Activated B cell treated with CpG ODN at 0.5 μM for 24 hours (primary cell): ENCODE results near the gene ACSL1. TPM values are rescaled to one million over a fixed set of nuclear protein-coding genes. Genes with fewer than 3 reads are reported as not detected.

ENCODE experiments used
- ATAC-seq: fragments of 200-7000 bp; cut with Tn5 transposase; one replicate; pipeline ENCODE4 v1.10.0; 2021; ENCODE audit warnings: low read depth, mild to moderate bottlenecking, moderate library complexity
- CTCF ChIA-PET: fragments of 350-600 bp; sonication (Branson Sonifier 250); formaldehyde crosslinking; loops from one replicate; lab custom pipeline; 2021; ENCODE audit warnings: antibody characterized with exemption; lab: Charles Lee
- POLR2A ChIA-PET: fragments of 350-600 bp; sonication (Branson Sonifier 250); formaldehyde crosslinking; loops from one replicate; lab custom pipeline; 2021; ENCODE audit warnings: antibody characterized with exemption; lab: Charles Lee
- DNase-seq: peaks from one replicate; pipeline ENCODE4 v3.0.0; 2022
- H3K27ac Mint-ChIP-seq: one replicate; pipeline ENCODE4 v1.8.0; 2020; ENCODE audit warnings: mixed read lengths
- H3K27me3 Mint-ChIP-seq: one replicate; pipeline ENCODE4 v1.8.0; 2021; ENCODE audit warnings: mixed read lengths
- H3K36me3 Mint-ChIP-seq: one replicate; pipeline ENCODE4 v1.8.0; 2021; ENCODE audit warnings: low read depth, mixed read lengths
- H3K4me1 Mint-ChIP-seq: one replicate; pipeline ENCODE4 v1.8.0; 2021; ENCODE audit warnings: mixed read lengths
- H3K4me3 Mint-ChIP-seq: one replicate; pipeline ENCODE4 v1.8.0; 2020; ENCODE audit warnings: mild to moderate bottlenecking, mixed read lengths
- H3K9me3 Mint-ChIP-seq: one replicate; pipeline ENCODE4 v1.8.0; 2020; ENCODE audit warnings: mixed read lengths
- intact Hi-C: fragments of 100-400 bp; cut with micrococcal nuclease; formaldehyde crosslinking; loops from one replicate; pipeline ENCODE4 v1.15.1; 2024
- total RNA-seq: library from RNA; stranded (reverse); gene quantifications from 2 replicates; pipeline ENCODE4 v1.2.3, GENCODE V29; 2022
- TF ChIP-seq, protein P1 (sequence below): fragments of 200-600 bp; IDR thresholded peaks from one replicate; pipeline ENCODE4 v1.8.0; 2022; ENCODE audit warnings: antibody characterized with exemption, mild to moderate bottlenecking

ACSL1 gene
- total RNA-seq, 1 donor from 2014 or later, result 47.0 TPM

DNA sequence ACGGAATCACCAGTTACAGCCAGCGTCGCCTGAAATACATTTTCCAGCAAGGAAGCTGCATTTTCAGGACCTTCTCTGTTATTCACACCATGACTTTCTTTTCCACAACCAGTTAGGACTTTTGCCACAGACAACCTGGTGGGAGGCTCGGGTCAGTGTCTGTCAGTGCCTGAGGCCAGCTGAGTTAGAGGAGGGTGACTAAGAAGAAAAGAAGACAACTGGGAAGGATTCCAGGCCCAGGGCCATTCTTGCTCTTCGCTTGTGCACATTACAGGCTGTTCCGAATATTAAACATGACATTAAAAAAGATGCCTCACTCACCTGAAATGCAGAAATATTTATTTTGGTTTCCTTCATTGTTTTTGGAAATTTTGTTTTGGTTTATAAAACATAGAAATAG, 70.5 kb downstream of the ACSL1 start:
- DNase-seq, result no peak
- intact Hi-C loops, result no loop called here
- H3K4me3 Mint-ChIP-seq, result no peak overlapping the region
- no peaks in the 10 kb centered on the region for H3K27me3 Mint-ChIP-seq
- H3K36me3 Mint-ChIP-seq, result peaks cover 66% of the 10 kb centered on the region
- H3K4me1 Mint-ChIP-seq, result no peaks in the 10 kb centered on the region
- no peak overlapping the region for H3K27ac Mint-ChIP-seq
- no peaks in the 10 kb centered on the region for H3K9me3 Mint-ChIP-seq
- TF ChIP-seq, protein P1, sequence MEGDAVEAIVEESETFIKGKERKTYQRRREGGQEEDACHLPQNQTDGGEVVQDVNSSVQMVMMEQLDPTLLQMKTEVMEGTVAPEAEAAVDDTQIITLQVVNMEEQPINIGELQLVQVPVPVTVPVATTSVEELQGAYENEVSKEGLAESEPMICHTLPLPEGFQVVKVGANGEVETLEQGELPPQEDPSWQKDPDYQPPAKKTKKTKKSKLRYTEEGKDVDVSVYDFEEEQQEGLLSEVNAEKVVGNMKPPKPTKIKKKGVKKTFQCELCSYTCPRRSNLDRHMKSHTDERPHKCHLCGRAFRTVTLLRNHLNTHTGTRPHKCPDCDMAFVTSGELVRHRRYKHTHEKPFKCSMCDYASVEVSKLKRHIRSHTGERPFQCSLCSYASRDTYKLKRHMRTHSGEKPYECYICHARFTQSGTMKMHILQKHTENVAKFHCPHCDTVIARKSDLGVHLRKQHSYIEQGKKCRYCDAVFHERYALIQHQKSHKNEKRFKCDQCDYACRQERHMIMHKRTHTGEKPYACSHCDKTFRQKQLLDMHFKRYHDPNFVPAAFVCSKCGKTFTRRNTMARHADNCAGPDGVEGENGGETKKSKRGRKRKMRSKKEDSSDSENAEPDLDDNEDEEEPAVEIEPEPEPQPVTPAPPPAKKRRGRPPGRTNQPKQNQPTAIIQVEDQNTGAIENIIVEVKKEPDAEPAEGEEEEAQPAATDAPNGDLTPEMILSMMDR, result no peak
- no peak for ATAC-seq
- POLR2A ChIA-PET, result no interaction called here
- CTCF ChIA-PET, result no interaction called here

DNA sequence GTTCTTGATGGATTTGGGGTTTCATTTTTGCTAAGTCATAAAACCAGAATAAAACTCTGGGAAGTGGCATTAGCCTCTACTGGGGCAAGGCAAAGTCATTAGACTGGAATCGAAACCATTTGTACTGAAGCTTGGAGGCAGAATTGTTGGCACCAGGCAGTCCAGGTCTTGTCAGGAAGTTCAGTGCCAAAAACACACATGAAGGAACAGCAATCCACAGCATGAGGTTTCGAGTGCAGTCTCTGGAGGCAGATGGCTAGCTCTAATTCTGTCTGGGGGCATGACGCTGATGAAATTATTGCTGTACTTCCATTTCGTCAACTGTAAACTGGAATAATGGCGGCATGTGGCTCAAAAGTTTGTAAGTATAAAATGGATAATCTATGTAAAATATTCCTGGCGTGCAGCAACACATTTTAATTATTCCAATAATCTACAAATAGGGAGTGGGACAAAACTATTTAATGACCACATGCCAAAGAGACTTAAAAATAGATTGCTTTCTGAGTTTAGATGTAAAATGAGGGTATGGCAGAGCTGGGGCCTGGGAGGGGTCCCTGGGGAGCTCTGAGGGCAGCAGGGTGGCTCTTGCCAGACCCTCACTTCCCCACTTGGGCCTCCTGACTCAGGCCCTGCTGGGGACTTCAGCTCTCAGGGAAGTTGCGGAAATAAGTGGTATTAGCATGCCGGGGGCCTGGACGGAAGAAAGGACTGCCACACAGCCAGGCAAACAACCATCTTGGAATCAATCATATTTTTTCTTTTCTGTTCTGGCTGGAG, 73.1 kb downstream of the ACSL1 start:
- TF ChIP-seq, protein P1, result no peak
- Mint-ChIP-seq H3K27ac (no peak overlapping the region), H3K27me3 (no peaks in the 10 kb centered on the region), H3K4me3 (no peak overlapping the region), H3K4me1 (no peaks in the 10 kb centered on the region), H3K36me3 (peaks cover 48% of the 10 kb centered on the region), H3K9me3 (no peaks in the 10 kb centered on the region)
- ChIA-PET CTCF (no interaction called here), POLR2A (interaction anchor here (0.5 kb wide), 1 partner anchor 213 kb away, joined by 3 read pairs; no protein-coding TSS in a partner anchor)
- ATAC-seq (no peak), DNase-seq (no peak)
- intact Hi-C loops, result no loop called here

DNA sequence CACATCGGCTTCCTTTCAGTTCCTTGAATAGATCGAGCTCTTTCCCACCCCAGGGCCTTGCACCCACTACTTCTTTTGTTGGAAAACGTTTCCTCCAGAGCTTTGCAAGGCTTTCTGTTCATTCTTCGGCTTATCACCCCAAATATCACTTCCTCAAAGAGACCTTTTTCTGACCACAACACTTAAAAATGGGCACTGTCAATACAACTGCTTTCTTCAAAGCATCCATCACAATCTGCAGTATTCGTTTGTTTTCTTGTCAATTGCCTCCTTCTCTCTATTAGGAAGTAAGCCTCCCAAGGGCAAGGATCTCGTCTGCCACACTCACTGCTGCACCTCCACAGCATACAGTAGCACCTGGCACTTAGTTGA, 74.2 kb downstream of the ACSL1 start:
- no peak for ATAC-seq
- ChIA-PET CTCF (interaction anchor here (1.1 kb wide), 1 partner anchor 383 kb away, joined by 3 read pairs; no protein-coding TSS in a partner anchor), POLR2A (no interaction called here)
- no peak overlapping the region for H3K4me3 Mint-ChIP-seq
- H3K9me3 Mint-ChIP-seq, result no peaks in the 10 kb centered on the region
- TF ChIP-seq, protein P1, result no peak
- H3K36me3 Mint-ChIP-seq, result peaks cover 37% of the 10 kb centered on the region
- intact Hi-C loops, result no loop called here
- H3K4me1 Mint-ChIP-seq, result peaks cover 1% of the 10 kb centered on the region
- no peaks in the 10 kb centered on the region for H3K27me3 Mint-ChIP-seq
- DNase-seq, result no peak
- H3K27ac Mint-ChIP-seq, result no peak overlapping the region

DNA sequence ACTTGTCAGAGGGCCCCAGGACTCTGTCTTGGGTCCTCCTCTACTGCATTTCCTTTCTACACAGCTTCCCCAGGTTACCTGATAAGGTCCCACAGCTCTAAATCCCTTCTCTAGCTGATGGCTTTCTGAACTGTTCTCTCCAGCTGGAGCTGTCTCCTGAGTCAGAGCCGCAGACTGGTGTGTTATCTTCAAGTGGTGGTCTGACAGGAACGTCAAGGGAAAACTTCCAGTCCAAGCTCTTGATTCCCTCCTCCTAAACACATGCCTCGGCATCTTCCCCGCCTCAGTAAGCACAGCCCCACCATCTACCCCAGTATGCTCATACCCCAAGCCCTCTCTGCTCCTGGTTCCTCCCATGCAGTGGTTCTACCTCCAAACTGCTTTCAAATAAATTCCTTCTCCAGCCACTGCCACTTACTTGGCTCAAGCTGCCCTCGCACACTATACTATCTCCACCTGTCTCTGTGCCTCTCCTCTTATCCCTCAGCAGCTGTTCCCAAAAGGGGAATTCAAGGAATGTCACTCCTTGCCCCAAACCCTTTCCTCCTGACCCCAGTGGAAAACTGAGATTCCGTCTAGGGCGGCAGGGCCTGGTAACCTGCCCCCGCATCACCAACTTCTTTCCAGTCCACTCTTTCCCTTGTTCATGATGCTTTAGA, 74.7 kb downstream of the ACSL1 start:
- H3K27me3 Mint-ChIP-seq, result no peaks in the 10 kb centered on the region
- peaks cover 32% of the 10 kb centered on the region for H3K36me3 Mint-ChIP-seq
- H3K4me3 Mint-ChIP-seq, result no peak overlapping the region
- H3K9me3 Mint-ChIP-seq, result no peaks in the 10 kb centered on the region
- DNase-seq (no peak), ATAC-seq (no peak)
- CTCF ChIA-PET, result interaction anchor here (1.1 kb wide), 1 partner anchor 384 kb away, joined by 3 read pairs; no protein-coding TSS in a partner anchor
- H3K27ac Mint-ChIP-seq, result no peak overlapping the region
- peaks cover 7% of the 10 kb centered on the region for H3K4me1 Mint-ChIP-seq
- TF ChIP-seq, protein P1, result no peak
- intact Hi-C loops, result no loop called here
- POLR2A ChIA-PET, result interaction anchor here (0.9 kb wide), 1 partner anchor 17 kb away, joined by 3 read pairs; the partner anchor contains the start of gene CENPU

DNA sequence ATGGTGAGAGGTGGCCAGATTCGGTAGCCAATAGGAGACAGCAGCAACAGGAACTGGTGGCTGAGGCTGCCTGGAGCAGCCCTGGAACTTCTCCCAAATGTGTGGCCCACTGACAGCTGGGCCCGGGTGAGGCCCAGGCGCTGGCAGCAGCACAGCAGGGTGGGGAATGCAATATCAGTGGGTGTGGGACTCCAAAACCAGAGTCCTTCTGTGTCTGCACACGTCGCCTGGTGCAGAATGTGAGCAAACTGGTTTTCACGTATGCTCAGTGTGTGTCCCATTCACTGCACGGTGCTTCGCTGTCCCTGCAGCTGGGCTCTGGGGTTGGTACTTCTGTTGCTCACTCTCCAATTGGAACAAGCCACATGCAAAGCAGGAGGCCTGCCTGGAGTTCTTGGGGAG, 77.5 kb downstream of the ACSL1 start:
- CTCF ChIA-PET, result no interaction called here

More for the DNA sequence above, 77.5 kb downstream of the ACSL1 start:
- Mint-ChIP-seq H3K4me3 (no peak overlapping the region), H3K27me3 (no peaks in the 10 kb centered on the region), H3K27ac (no peak overlapping the region), H3K9me3 (no peaks in the 10 kb centered on the region), H3K36me3 (peaks cover 5% of the 10 kb centered on the region), H3K4me1 (peaks cover 10% of the 10 kb centered on the region)
- no peak for DNase-seq
- intact Hi-C loops, result loop anchor here (5.0 kb wide), 2 partner anchors 214 to 1289 kb away; no protein-coding TSS in a partner anchor
- TF ChIP-seq, protein P1, result no peak
- no peak for ATAC-seq
- POLR2A ChIA-PET, result no interaction called here
